ENCODE measurements around the gene TRIM2.

DNA sequence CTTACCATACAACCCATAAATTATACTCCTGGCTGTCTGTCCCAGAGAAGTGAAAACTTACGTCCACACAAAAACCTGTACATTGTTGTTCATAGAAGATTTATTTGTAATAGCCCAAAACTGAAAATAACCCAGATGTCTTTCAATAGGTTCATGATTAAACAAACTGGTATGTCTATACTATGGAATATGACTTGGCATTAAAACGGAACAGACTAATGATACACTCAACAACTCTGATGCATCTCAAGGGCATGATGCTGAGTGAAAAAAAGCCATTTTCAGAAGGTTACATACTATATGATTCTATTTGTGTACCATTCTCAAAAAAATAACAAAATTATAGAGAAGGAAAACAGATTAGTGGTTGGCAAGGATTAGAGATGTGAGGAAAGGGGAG is 128.7 kb downstream of the TRIM2 start:
- no peak for TF ChIP-seq POLR2A (IDR thresholded peaks at IDR 0.05; ENCODE audit: low read depth, low read length)
- no peak for TF ChIP-seq POLR2AphosphoS5 (IDR thresholded peaks at IDR 0.05; ENCODE audit: low read depth, low read length)

All from GM12891 (cell line).